ENCODE results near the gene MANSC4. TPM values are rescaled to one million over a fixed set of nuclear protein-coding genes. Genes with fewer than 3 reads are reported as not detected.
A peak's percentile ranks its signal among the peaks of the same experiment; 100 is the strongest.

MANSC4 gene
- total and polyA plus RNA-seq, 9 of the 15 experiments (the other 6 are each of a cell fraction or from before 2014, with no cell fraction given) = not detected

DNA sequence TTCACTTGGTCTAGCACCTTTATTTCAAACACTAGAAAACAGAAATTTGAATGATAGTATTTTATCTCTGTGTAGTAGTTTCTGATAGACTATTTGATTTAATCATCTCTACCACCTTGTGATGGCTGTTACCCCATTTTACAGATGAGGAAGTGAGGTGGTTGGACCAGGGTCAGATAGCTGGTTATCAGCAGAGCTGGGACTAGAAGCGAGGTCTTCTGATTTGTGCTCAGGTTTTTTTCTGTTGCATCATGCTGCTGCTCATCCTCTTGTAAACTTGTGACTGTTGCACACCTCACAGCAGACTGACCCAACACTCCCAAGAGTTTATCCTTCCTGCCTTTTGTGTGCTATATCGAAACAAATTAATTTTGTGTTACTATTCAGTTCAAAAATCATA lies 10.1 kb upstream of the MANSC4 start (continued):
- TF ChIP-seq SAP30 (IDR thresholded peaks at IDR 0.05; ENCODE audit: borderline replicate concordance, insufficient read depth, low read depth, low read length, poor library complexity, severe bottlenecking) (no peak), ZNF696 (CRISPR knock-in tag; conservative IDR thresholded peaks at IDR 0.05) (no peak), TCF7 (IDR thresholded peaks at IDR 0.05; ENCODE audit: borderline replicate concordance) (no peak), ESRRA (IDR thresholded peaks at IDR 0.05; ENCODE audit: borderline replicate concordance, low read depth) (peak; percentile 91), ZNF197 (CRISPR knock-in tag; IDR thresholded peaks at IDR 0.05; ENCODE audit: low read depth) (no peak), FOXJ2 (tag; IDR thresholded peaks at IDR 0.05) (no peak), CREM (IDR thresholded peaks at IDR 0.05; ENCODE audit: low read depth) (no peak), HDAC2 (IDR thresholded peaks at IDR 0.05) (peak; percentile 80; the same call in 1 of the 2 replicates), NFIC (IDR thresholded peaks at IDR 0.05) (no peak), CAMTA2 (CRISPR knock-in tag; conservative IDR thresholded peaks at IDR 0.05) (no peak), ATF7 (IDR thresholded peaks at IDR 0.05) (peak; percentile 53; the same call in 1 of the 2 replicates), SMARCA4 (IDR thresholded peaks at IDR 0.05) (peak; percentile 51; the same call in 1 of the 2 replicates), TFAM (CRISPR knock-in tag; conservative IDR thresholded peaks at IDR 0.05) (no peak), HDAC3 (IDR thresholded peaks at IDR 0.05; ENCODE audit: borderline replicate concordance, partially characterized antibody) (no peak), NR2C2 (CRISPR knock-in tag; IDR thresholded peaks at IDR 0.05) (no peak), NR2C2 (tag; IDR thresholded peaks at IDR 0.05) (0 out of 2 replicates have a peak, but pooled peaks have one; percentile 21), HNRNPUL1 (IDR thresholded peaks at IDR 0.05; ENCODE audit: low read length) (no peak), ZFP1 (CRISPR knock-in tag; IDR thresholded peaks at IDR 0.05) (no peak), SP2 (IDR thresholded peaks at IDR 0.05; ENCODE audit: extremely low read depth, low read depth, low read length, poor library complexity, severe bottlenecking) (no peak), HNRNPL (IDR thresholded peaks at IDR 0.05; ENCODE audit: low read depth, low read length) (no peak), ZNF780A (CRISPR knock-in tag; IDR thresholded peaks at IDR 0.05) (no peak), NFYB (IDR thresholded peaks at IDR 0.05; ENCODE audit: extremely low read depth, insufficient read length) (no peak), NFRKB (IDR thresholded peaks at IDR 0.05; ENCODE audit: low read depth) (no peak), RBM14 (IDR thresholded peaks at IDR 0.05; ENCODE audit: borderline replicate concordance, insufficient read depth, low read depth, low read length) (no peak), NEUROD1 (IDR thresholded peaks at IDR 0.05; ENCODE audit: borderline replicate concordance, low read depth, low read length, partially characterized antibody) (no peak), ZNF57 (CRISPR knock-in tag; IDR thresholded peaks at IDR 0.05) (no peak), KLF13 (tag; IDR thresholded peaks at IDR 0.05; ENCODE audit: borderline replicate concordance, low read depth) (no peak)
- TF ChIP-seq, protein P1, sequence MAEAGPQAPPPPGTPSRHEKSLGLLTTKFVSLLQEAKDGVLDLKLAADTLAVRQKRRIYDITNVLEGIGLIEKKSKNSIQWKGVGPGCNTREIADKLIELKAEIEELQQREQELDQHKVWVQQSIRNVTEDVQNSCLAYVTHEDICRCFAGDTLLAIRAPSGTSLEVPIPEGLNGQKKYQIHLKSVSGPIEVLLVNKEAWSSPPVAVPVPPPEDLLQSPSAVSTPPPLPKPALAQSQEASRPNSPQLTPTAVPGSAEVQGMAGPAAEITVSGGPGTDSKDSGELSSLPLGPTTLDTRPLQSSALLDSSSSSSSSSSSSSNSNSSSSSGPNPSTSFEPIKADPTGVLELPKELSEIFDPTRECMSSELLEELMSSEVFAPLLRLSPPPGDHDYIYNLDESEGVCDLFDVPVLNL (CRISPR knock-in tag; IDR thresholded peaks at IDR 0.05; ENCODE audit: low read depth) = no peak
- TF ChIP-seq, protein P2, sequence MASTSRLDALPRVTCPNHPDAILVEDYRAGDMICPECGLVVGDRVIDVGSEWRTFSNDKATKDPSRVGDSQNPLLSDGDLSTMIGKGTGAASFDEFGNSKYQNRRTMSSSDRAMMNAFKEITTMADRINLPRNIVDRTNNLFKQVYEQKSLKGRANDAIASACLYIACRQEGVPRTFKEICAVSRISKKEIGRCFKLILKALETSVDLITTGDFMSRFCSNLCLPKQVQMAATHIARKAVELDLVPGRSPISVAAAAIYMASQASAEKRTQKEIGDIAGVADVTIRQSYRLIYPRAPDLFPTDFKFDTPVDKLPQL (IDR thresholded peaks at IDR 0.05; ENCODE audit: extremely low read depth, insufficient read length) = no peak
- TF ChIP-seq, protein P3, sequence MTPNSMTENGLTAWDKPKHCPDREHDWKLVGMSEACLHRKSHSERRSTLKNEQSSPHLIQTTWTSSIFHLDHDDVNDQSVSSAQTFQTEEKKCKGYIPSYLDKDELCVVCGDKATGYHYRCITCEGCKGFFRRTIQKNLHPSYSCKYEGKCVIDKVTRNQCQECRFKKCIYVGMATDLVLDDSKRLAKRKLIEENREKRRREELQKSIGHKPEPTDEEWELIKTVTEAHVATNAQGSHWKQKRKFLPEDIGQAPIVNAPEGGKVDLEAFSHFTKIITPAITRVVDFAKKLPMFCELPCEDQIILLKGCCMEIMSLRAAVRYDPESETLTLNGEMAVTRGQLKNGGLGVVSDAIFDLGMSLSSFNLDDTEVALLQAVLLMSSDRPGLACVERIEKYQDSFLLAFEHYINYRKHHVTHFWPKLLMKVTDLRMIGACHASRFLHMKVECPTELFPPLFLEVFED (CRISPR knock-in tag; conservative IDR thresholded peaks at IDR 0.05) = no peak

Data from K562 (cell line).